GM18873 (cell line): ENCODE data around the gene LAD1.

ENCODE experiments used
- ATAC-seq: cut with Tn5 transposase; IDR thresholded peaks from one replicate; pipeline ENCODE4 v1.9.1; 2021; ENCODE audit warnings: mild to moderate bottlenecking, moderate library complexity, moderate number of reproducible peaks; ENCODE audit not compliant: unreplicated experiment, low FRiP score

The LAD1 gene

DNA sequence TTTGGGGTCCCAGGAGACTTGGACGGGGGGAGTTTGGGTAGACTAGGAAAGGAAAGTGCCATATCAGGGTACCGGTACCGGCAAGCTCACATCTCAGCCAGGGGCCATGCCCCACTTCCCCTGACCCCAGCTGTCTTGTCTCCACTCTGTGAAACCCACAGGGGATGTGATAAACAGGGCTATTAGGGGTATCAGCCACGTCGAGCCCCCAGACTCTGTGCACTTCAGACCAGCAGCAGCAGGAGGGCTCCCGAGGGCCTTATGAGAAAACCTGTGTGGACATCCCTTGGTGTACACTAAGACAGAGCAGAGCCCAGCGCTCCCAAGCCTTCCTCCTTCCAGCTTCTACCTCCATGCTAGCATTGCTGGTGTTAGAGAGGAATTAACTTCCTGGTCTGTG is 68.0 kb downstream of the LAD1 start:
- no peak for ATAC-seq
